Fibroblast of lung (primary cell): ENCODE measurements around the gene AMIGO1. TPM values are rescaled to one million over a fixed set of nuclear protein-coding genes. Genes with fewer than 3 reads are reported as not detected.

Experiments used
- DNase-seq, 2 donors: peaks; one replicate each; pipeline versions ENCODE4 v3.0.0 to v3.0.0-alpha.2; 2010; ENCODE audit warnings: low read depth in 2 of 2
- H2AFZ ChIP-seq: 2 replicates; pipeline ENCODE4 v1.5.1; 2012; ENCODE audit warnings: low read length, control low read depth, inconsistent platforms
- H3K27ac ChIP-seq: 2 replicates; pipeline ENCODE4 v1.5.1; 2011; ENCODE audit warnings: low read length, control low read depth; ENCODE audit not compliant: insufficient read depth
- H3K27me3 ChIP-seq: 2 replicates; pipeline ENCODE4 v1.5.1; 2011; ENCODE audit warnings: mild to moderate bottlenecking, low read length; ENCODE audit not compliant: control insufficient read depth, insufficient read depth
- H3K36me3 ChIP-seq: 2 replicates; pipeline ENCODE4 v1.5.1; 2011; ENCODE audit warnings: low read length; ENCODE audit not compliant: control insufficient read depth, insufficient read depth
- H3K4me1 ChIP-seq: 2 replicates; pipeline ENCODE4 v1.5.1; 2011; ENCODE audit warnings: low read length; ENCODE audit not compliant: control insufficient read depth, insufficient read depth; ENCODE audit errors: extremely low read depth
- H3K4me2 ChIP-seq: 2 replicates; pipeline ENCODE4 v1.5.1; 2011; ENCODE audit warnings: low read length, control low read depth; ENCODE audit not compliant: insufficient read depth; ENCODE audit errors: extremely low read depth
- H3K4me3 ChIP-seq, 4 experiments: fragments of 200-600 bp in 1 of 4; sonication (generic) in 1 of 4; replicated peaks in 1 of 4; 2 replicates each; pipeline ENCODE4 v1.5.1; 2011 to 2016; ENCODE audit warnings: low read length in 4 of 4, low read depth in 3 of 4, mild to moderate bottlenecking in 3 of 4, control low read depth in 2 of 4, inconsistent platforms in 1 of 4, mixed read lengths in 1 of 4; ENCODE audit not compliant: insufficient read depth in 1 of 4; ENCODE audit errors: control extremely low read depth in 1 of 4
- H3K79me2 ChIP-seq: 2 replicates; pipeline ENCODE4 v1.5.1; 2012; ENCODE audit warnings: mild to moderate bottlenecking, low read length, inconsistent platforms; ENCODE audit not compliant: control insufficient read depth, insufficient read depth
- H3K9ac ChIP-seq: 2 replicates; pipeline ENCODE4 v1.5.1; 2011; ENCODE audit warnings: mild to moderate bottlenecking, low read length, control low read depth; ENCODE audit not compliant: insufficient read depth
- H3K9me3 ChIP-seq: 2 replicates; pipeline ENCODE4 v1.5.1; 2012; ENCODE audit warnings: low read depth, low read length; ENCODE audit not compliant: control insufficient read depth, insufficient read depth
- H4K20me1 ChIP-seq: 2 replicates; pipeline ENCODE4 v1.5.1; 2011; ENCODE audit warnings: low read length; ENCODE audit not compliant: control insufficient read depth, insufficient read depth; ENCODE audit errors: extremely low read depth
- CTCF ChIP-seq, 2 donors: IDR thresholded peaks in 1 of 2; conservative IDR thresholded peaks in 1 of 2; 1 replicate in 1 of 2; 2 replicates in 1 of 2; pipeline ENCODE4 v1.5.1; 2011 to 2012; ENCODE audit warnings: low read length in 2 of 2, control low read depth in 1 of 2, inconsistent platforms in 1 of 2, low read depth in 1 of 2, mild to moderate bottlenecking in 1 of 2
- EZH2 ChIP-seq: IDR thresholded peaks from 2 replicates; pipeline ENCODE4 v1.5.1; 2012; ENCODE audit warnings: low read length, control low read depth, mild to moderate bottlenecking; ENCODE audit errors: missing control alignments
- polyA plus RNA-seq, 2 donors: library from polyadenylated mRNA; depleted of rRNA in 1 of 2; stranded (reverse) in 1 of 2; unstranded in 1 of 2; fragments of >200 nt; gene quantifications; 2 replicates each; pipeline ENCODE4 v1.2.1, GENCODE V29; 2011 to 2012; ENCODE audit warnings: missing spikeins in 1 of 2
- total RNA-seq: library from RNA; depleted of rRNA; stranded (reverse); fragments of >200 nt; gene quantifications from 2 replicates; pipeline ENCODE4 v1.2.1, GENCODE V29; 2014

Gene AMIGO1
- total and polyA plus RNA-seq, 2 donors (not counting 1 experiment from before 2014, with no cell fraction given) = 0.57 to 2.5 TPM

DNA sequence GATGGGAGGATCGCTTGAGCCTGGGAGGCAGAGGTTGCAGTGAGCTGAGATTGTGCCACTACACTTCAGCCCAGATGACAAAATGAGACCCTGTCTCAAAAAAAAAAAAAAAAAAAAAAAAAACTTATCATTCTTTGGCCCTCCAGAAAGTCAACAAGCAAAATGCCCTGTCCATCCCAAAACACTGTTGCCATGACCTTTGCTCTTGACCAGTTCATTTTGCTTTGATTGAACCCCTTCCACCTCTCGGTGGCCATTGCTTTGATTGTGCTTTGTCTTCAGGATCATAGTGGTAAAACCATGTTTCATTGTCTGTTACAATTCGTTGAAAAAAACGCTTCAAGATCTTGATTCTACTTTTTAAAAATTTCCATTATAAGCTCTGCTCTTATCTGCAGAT, 51.7 kb downstream of the AMIGO1 start:
- no peak for DNase-seq
- Histone ChIP-seq H3K79me2 (no peaks in the 10 kb centered on the region), H3K9me3 (no peaks in the 10 kb centered on the region), H3K4me1 (no peaks in the 10 kb centered on the region), H3K4me3 (no peak overlapping the region), H3K9ac (no peak overlapping the region), H3K27ac (no peak overlapping the region), H3K27me3 (peaks cover 3% of the 10 kb centered on the region), H3K4me2 (no peak overlapping the region), H2AFZ (no peak overlapping the region), H4K20me1 (no peaks in the 10 kb centered on the region), H3K36me3 (no peaks in the 10 kb centered on the region)
- no peak for TF ChIP-seq EZH2
- no peak for TF ChIP-seq CTCF (conservative IDR thresholded peaks at IDR 0.05 in 1 of 2, IDR thresholded peaks at IDR 0.05 in 1 of 2; ENCODE audit: low read depth in 1 of 2, low read length in 2 of 2)

DNA sequence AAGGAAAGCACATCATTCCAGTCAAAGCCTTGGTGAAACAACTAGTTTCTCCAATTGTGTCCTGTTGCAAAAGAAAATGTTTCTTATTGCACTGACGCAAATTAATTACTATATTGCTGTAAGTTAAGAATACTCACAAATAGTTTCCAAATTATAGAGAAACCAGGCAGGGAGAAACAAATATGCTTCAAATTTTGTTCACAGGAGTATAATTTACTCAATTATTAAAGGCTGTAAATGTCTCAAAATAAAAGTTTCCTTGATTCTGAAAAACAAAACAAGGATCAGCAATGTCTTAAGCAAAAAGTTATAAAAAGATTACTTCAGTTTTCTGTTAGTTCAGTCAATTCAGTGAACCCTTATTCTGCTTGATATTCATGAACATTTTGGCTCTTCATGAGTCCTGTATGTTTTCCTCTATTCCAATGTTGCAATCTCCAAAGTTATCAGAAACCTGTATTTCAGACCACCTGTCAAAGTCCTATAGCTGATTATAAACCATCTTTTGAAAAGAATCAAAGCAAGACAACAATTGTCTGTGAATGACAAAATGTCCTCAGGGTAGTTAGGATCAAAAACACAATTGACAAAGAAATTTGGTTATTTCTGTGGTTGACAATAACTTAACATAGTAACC, 54.9 kb downstream of the AMIGO1 start:
- Histone ChIP-seq H3K4me2 (no peak overlapping the region), H3K4me3 (no peak overlapping the region), H3K9ac (no peak overlapping the region), H3K79me2 (no peaks in the 10 kb centered on the region), H2AFZ (no peak overlapping the region), H3K27me3 (no peaks in the 10 kb centered on the region), H3K4me1 (no peaks in the 10 kb centered on the region), H3K27ac (no peak overlapping the region), H3K9me3 (no peaks in the 10 kb centered on the region), H3K36me3 (no peaks in the 10 kb centered on the region), H4K20me1 (no peaks in the 10 kb centered on the region)
- no peak for TF ChIP-seq CTCF (conservative IDR thresholded peaks at IDR 0.05 in 1 of 2, IDR thresholded peaks at IDR 0.05 in 1 of 2; ENCODE audit: low read depth in 1 of 2, low read length in 2 of 2)
- no peak for TF ChIP-seq EZH2
- peak in 1 of 2 donors; percentile 14 for DNase-seq

Other genes with a start within 250 kb of the AMIGO1 start
- 4.1 and 8.3 TPM in 2 replicates for gene PSRC1, start 226.6 kb downstream of the AMIGO1 start, total RNA-seq
- 9.9 and 18.5 TPM in 2 replicates for gene PSRC1, start 226.6 kb downstream of the AMIGO1 start, polyA plus RNA-seq
- gene MYBPHL, start 202.7 kb downstream of the AMIGO1 start, total RNA-seq = not detected in 2 replicates
- not detected in 2 replicates for gene MYBPHL, start 202.7 kb downstream of the AMIGO1 start, polyA plus RNA-seq
- 12.8 and 37.5 TPM in 2 replicates for gene SORT1, start 111.8 kb downstream of the AMIGO1 start, total RNA-seq
- 17.0 and 27.5 TPM in 2 replicates for gene SORT1, start 111.8 kb downstream of the AMIGO1 start, polyA plus RNA-seq
- 39.0 and 41.0 TPM in 2 replicates for gene PSMA5, start 83.3 kb downstream of the AMIGO1 start, total RNA-seq
- gene PSMA5, start 83.3 kb downstream of the AMIGO1 start, polyA plus RNA-seq = 142 and 145 TPM in 2 replicates
- gene SYPL2, start 43.2 kb downstream of the AMIGO1 start, total RNA-seq = 0.26 and 1.7 TPM in 2 replicates
- 1.8 and 1.9 TPM in 2 replicates for gene SYPL2, start 43.2 kb downstream of the AMIGO1 start, polyA plus RNA-seq
- 1.5 and 2.0 TPM in 2 replicates for gene ATXN7L2, start 25.8 kb downstream of the AMIGO1 start, total RNA-seq
- 0.86 and 1.6 TPM in 2 replicates for gene ATXN7L2, start 25.8 kb downstream of the AMIGO1 start, polyA plus RNA-seq
- gene CYB561D1, start 15.6 kb downstream of the AMIGO1 start, total RNA-seq = 5.1 and 6.6 TPM in 2 replicates
- 4.7 and 5.1 TPM in 2 replicates for gene CYB561D1, start 15.6 kb downstream of the AMIGO1 start, polyA plus RNA-seq
- 0.26 TPM in 1 of 2 replicates, not detected in the other for gene GPR61, start 30.1 kb upstream of the AMIGO1 start, total RNA-seq
- gene GPR61, start 30.1 kb upstream of the AMIGO1 start, polyA plus RNA-seq = 0.01 TPM in 1 of 2 replicates, not detected in the other
- 10.3 and 11.4 TPM in 2 replicates for gene GNAI3, start 38.9 kb upstream of the AMIGO1 start, total RNA-seq
- gene GNAI3, start 38.9 kb upstream of the AMIGO1 start, polyA plus RNA-seq = 12.9 and 14.4 TPM in 2 replicates
- under 0.01 and 0.17 TPM in 2 replicates for gene GNAT2, start 109.9 kb upstream of the AMIGO1 start, total RNA-seq
- gene GNAT2, start 109.9 kb upstream of the AMIGO1 start, polyA plus RNA-seq = 0.22 and 0.35 TPM in 2 replicates
- 40.6 and 51.9 TPM in 2 replicates for gene AMPD2, start 110.1 kb upstream of the AMIGO1 start, total RNA-seq
- gene AMPD2, start 110.1 kb upstream of the AMIGO1 start, polyA plus RNA-seq = 23.0 and 31.1 TPM in 2 replicates
- 10.5 and 17.7 TPM in 2 replicates for gene GSTM4, start 146.4 kb upstream of the AMIGO1 start, total RNA-seq
- gene GSTM4, start 146.4 kb upstream of the AMIGO1 start, polyA plus RNA-seq = 30.5 and 30.8 TPM in 2 replicates
- 21.1 and 28.2 TPM in 2 replicates for gene GSTM2, start 158.3 kb upstream of the AMIGO1 start, total RNA-seq
- 67.7 and 71.1 TPM in 2 replicates for gene GSTM2, start 158.3 kb upstream of the AMIGO1 start, polyA plus RNA-seq
- gene GSTM1, start 178.1 kb upstream of the AMIGO1 start, total RNA-seq = 14.4 TPM in 1 of 2 replicates, not detected in the other
- 0.55 and 38.0 TPM in 2 replicates for gene GSTM1, start 178.1 kb upstream of the AMIGO1 start, polyA plus RNA-seq
- 16.4 and 21.6 TPM in 2 replicates for gene GSTM5, start 202.5 kb upstream of the AMIGO1 start, total RNA-seq
- gene GSTM5, start 202.5 kb upstream of the AMIGO1 start, polyA plus RNA-seq = 6.1 and 7.5 TPM in 2 replicates
- gene GSTM3, start 231.3 kb upstream of the AMIGO1 start, total RNA-seq = 37.0 and 51.4 TPM in 2 replicates
- gene GSTM3, start 231.3 kb upstream of the AMIGO1 start, polyA plus RNA-seq = 90.0 and 207 TPM in 2 replicates